ENCODE results near the gene GRIK3.
A peak's percentile ranks its signal among the peaks of the same experiment; 100 is the strongest.

GRIK3 gene

GRCh38 chr1:36807262-36807661, 227.1 kb downstream of the GRIK3 start:
- DNase-seq, result peak; percentile 10

- no peak for DNase-seq
These were observed 228.2 kb downstream of the GRIK3 start for GRCh38 chr1:36805979-36806640.

- no peak for DNase-seq
These were observed 229.5 kb downstream of the GRIK3 start for GRCh38 chr1:36804669-36805314.

- no peak for DNase-seq
These were observed 230.3 kb downstream of the GRIK3 start for GRCh38 chr1:36803868-36804570.

- DNase-seq, result no peak
These were observed 232.3 kb downstream of the GRIK3 start for GRCh38 chr1:36802018-36802417.

GRCh38 chr1:36797761-36798160, 236.6 kb downstream of the GRIK3 start:
- no peak for DNase-seq

GRCh38 chr1:36796733-36797132, 237.6 kb downstream of the GRIK3 start:
- no peak for DNase-seq

- DNase-seq, result no peak
These were observed 238.2 kb downstream of the GRIK3 start for GRCh38 chr1:36796106-36796590.

GRCh38 chr1:36794460-36794859, 239.9 kb downstream of the GRIK3 start:
- no peak for DNase-seq

- DNase-seq, result no peak
These were observed 240.9 kb downstream of the GRIK3 start for GRCh38 chr1:36793452-36793851.

- no peak for DNase-seq
These were observed 242.0 kb downstream of the GRIK3 start for GRCh38 chr1:36792292-36792691.

- DNase-seq, result no peak
These were observed 244.1 kb downstream of the GRIK3 start for GRCh38 chr1:36790191-36790590.

GRCh38 chr1:36789535-36789934, 244.8 kb downstream of the GRIK3 start:
- no peak for DNase-seq

- peak; percentile 34 for DNase-seq
These were observed 246.9 kb downstream of the GRIK3 start for GRCh38 chr1:36787312-36787913.

- no peak for DNase-seq
These were observed 247.9 kb downstream of the GRIK3 start for GRCh38 chr1:36786425-36786824.

- DNase-seq, result no peak
These were observed 250.0 kb downstream of the GRIK3 start for GRCh38 chr1:36784147-36784859.

- no peak for DNase-seq
These were observed 250.8 kb downstream of the GRIK3 start for GRCh38 chr1:36783475-36783874.

- DNase-seq, result no peak
These were observed 251.5 kb downstream of the GRIK3 start for GRCh38 chr1:36782785-36783184.

GRCh38 chr1:36782085-36782484, 252.2 kb downstream of the GRIK3 start:
- no peak for DNase-seq

GRCh38 chr1:36781098-36781497, 253.2 kb downstream of the GRIK3 start:
- no peak for DNase-seq

- DNase-seq, result no peak
These were observed 255.6 kb downstream of the GRIK3 start for GRCh38 chr1:36778740-36779139.

GRCh38 chr1:36776948-36777831, 257.1 kb downstream of the GRIK3 start:
- DNase-seq, result no peak

All from RPMI8226 (cell line).